ENCODE measurements around the gene FADS1. TPM values are rescaled to one million over a fixed set of nuclear protein-coding genes. Genes with fewer than 3 reads are reported as not detected.

The FADS1 gene
- total RNA-seq, 1 experiment from 2014 or later: 105 TPM

- no peak for TF ChIP-seq FOXP4 (CRISPR knock-in tag; IDR thresholded peaks at IDR 0.05)
- TF ChIP-seq HMGXB4 (CRISPR knock-in tag; IDR thresholded peaks at IDR 0.05): no peak
- TF ChIP-seq ZBTB43 (CRISPR knock-in tag; IDR thresholded peaks at IDR 0.05): no peak
- no peak for TF ChIP-seq SOX15 (CRISPR knock-in tag; IDR thresholded peaks at IDR 0.05)
Observed at GRCh38 chr11:61773809-61774208, 43.0 kb downstream of the FADS1 start (continued).

- CTCF ChIA-PET: interaction anchor here (0.6 to 10.0 kb wide), 2 partner anchors 24 to 44 kb away, joined by 3 to 106 read pairs; no protein-coding TSS in a partner anchor
Observed at GRCh38 chr11:61773356-61773755, 43.4 kb downstream of the FADS1 start.

More at GRCh38 chr11:61773356-61773755, 43.4 kb downstream of the FADS1 start:
- Mint-ChIP-seq H3K36me3 (no peaks in the 10 kb centered on the region), H3K4me3 (no peak overlapping the region), H3K27ac (no peak overlapping the region), H3K27me3 (ENCODE audit: low read depth) (peaks cover 7% of the 10 kb centered on the region; the same call in 1 of the 2 replicates), H3K4me1 (peaks cover 18% of the 10 kb centered on the region), H3K9me3 (no peaks in the 10 kb centered on the region)
- no peak for DNase-seq (ENCODE audit: low spot score)
- ATAC-seq: no peak
- TF ChIP-seq ELF4 (CRISPR knock-in tag; IDR thresholded peaks at IDR 0.05; ENCODE audit: low read depth) (no peak), CREB1 (CRISPR knock-in tag; IDR thresholded peaks at IDR 0.05) (no peak), E2F4 (CRISPR knock-in tag; IDR thresholded peaks at IDR 0.05; ENCODE audit: borderline replicate concordance, low read depth) (no peak), CREM (CRISPR knock-in tag; IDR thresholded peaks at IDR 0.05) (no peak), ZNF121 (CRISPR knock-in tag; IDR thresholded peaks at IDR 0.05) (no peak), FOXJ3 (CRISPR knock-in tag; IDR thresholded peaks at IDR 0.05; ENCODE audit: borderline replicate concordance) (no peak), ZBTB21 (CRISPR knock-in tag; IDR thresholded peaks at IDR 0.05; ENCODE audit: borderline replicate concordance) (no peak), IRF1 (CRISPR knock-in tag; IDR thresholded peaks at IDR 0.05) (no peak), MAX (CRISPR knock-in tag; IDR thresholded peaks at IDR 0.05) (no peak), ZNF671 (CRISPR knock-in tag; IDR thresholded peaks at IDR 0.05) (no peak), FOXK1 (CRISPR knock-in tag; IDR thresholded peaks at IDR 0.05) (no peak), AFF4 (CRISPR knock-in tag; IDR thresholded peaks at IDR 0.05; ENCODE audit: borderline replicate concordance) (no peak)
- POLR2A ChIA-PET: no interaction called here
